NT2/D1 (cell line): ENCODE data around the gene TPD52L1.

Experiments
- SUZ12 ChIP-seq: IDR thresholded peaks from 2 replicates; pipeline ENCODE4 v1.6.1; 2011; ENCODE audit not compliant: insufficient read length, insufficient read depth; ENCODE audit errors: extremely low read depth
- YY1 ChIP-seq: IDR thresholded peaks from 2 replicates; pipeline ENCODE4 v1.6.1; 2011; ENCODE audit not compliant: insufficient read length, insufficient read depth
- ZNF274 ChIP-seq: IDR thresholded peaks from 2 replicates; pipeline ENCODE4 v1.6.1; 2011; ENCODE audit warnings: mild to moderate bottlenecking, low read depth, low read length

DNA sequence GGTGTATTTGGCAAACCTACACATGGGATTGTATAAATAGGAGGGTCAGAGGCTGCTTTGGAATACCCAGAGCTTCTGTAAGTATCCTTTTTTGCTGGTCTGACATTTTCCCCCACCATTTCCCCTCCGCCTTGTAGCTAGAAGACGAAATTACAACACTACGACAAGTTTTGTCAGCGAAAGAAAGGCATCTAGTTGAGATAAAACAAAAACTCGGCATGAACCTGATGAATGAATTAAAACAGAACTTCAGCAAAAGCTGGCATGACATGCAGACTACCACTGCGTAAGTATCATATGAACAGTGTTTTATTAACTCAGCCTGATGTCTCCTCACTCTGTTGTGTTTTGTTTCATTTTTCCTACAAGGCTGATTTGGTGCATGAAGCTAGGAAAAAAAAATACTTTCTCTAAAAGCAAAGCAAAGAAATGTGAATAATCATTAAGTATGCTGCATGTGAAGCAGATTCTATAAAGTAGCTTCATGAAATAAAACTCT, 75.5 kb downstream of the TPD52L1 start:
- TF ChIP-seq YY1 (no peak), ZNF274 (no peak), SUZ12 (no peak)
